Renal cortex interstitium (tissue), 11 donors: ENCODE data around the gene HAX1. TPM values are rescaled to one million over a fixed set of nuclear protein-coding genes. Genes with fewer than 3 reads are reported as not detected.
A peak's percentile ranks its signal among the peaks of the same experiment; 100 is the strongest.
"Not testable (repeated sequence)": the region's sequence is repeated elsewhere in the genome, so short reads cannot be mapped to it uniquely, and the experiment has no call there.

Experiments
- DNase-seq, 11 donors: peaks; one replicate each; pipeline ENCODE4 v3.0.0-alpha.2; 2013; ENCODE audit warnings: low read depth in 9 of 11, low spot score in 4 of 11; ENCODE audit errors: extremely low read depth in 1 of 11
- polyA plus RNA-seq, 3 donors: library from polyadenylated mRNA; unstranded; fragments of 120-200 nt; gene quantifications; one replicate each; pipeline ENCODE4 v1.2.1, GENCODE V29; 2013; ENCODE audit not compliant: insufficient read length in 3 of 3

The HAX1 gene
- polyA plus RNA-seq, 3 donors: 77.6 to 83.4 (median 79.7) TPM

DNA sequence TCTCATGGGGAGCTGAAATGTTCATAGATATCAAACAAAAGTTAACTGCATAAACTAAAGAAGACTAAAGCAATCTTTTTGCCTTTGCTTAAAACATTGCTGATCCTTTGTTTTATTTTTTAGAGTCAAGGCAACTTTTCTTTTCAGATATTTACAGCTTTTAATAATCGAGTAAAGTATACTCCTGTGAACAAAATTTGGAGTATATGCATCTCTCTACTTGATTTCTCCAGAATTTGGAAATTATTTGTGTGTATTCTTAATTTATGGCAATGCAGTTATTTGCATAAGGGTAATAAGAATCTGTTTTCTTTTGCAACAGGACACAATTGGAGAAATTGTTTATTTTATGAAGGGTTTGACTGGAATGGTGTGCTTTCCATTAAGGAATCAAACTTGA is 44.3 kb downstream of the HAX1 start:
- no peak for DNase-seq

DNA sequence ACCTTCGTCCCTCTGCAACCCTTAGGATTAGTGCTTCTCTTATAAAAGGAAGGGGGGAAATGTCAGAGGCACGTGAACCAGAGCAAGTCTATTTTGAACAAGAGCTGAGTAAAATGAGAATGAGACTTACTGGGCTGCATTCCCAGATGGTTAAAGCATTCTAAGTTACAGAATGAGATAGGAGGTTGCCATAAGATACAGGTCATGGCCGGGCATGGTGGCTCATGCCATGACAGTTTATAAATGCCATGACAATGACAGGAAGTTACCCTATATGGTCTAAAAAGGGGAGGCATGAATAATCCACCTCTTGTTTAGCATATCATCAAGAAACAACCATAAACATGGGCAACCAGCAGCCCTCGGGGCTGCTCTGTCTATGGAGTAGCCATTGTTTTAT is 46.0 kb downstream of the HAX1 start:
- DNase-seq: no peak

DNA sequence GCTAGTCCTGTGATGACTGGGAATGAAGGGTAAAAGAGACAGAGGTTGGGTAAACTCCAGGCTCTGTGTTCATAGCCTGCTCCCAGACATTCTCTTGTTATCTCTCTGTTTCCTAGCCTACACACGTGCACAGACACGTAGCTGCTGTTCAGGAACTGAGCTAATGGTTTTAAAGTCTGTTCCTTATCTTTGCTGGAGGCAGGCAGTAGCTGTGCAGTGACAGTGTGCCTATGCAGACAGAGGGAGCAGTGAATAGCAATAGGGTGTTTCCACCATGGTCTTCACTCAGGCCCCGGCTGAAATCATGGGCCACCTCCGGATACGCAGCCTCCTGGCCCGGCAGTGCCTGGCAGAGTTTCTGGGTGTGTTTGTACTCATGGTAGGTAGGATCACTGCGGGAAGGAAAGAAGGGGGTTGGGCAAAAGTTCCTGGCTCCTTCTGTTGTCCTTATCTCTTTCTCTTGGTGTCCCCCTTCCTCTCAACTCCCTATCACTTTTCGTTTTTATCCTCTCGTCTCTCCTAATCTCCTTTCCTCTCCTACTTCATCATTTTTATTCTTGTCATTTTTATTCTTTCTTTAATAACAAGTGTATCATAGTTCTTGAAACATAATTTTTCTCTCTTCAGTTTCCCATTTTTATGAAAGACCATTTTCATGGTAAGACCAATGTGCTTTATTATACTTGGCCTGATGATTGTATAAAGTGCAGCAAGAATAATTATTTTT is 48.6 kb downstream of the HAX1 start, which contains the start of gene AQP10:
TSS of gene AQP10 (plus strand) at position 212 of the 727 bp plus-strand sequence. CDS start at position 275, 63 bp downstream.
- DNase-seq: no peak

DNA sequence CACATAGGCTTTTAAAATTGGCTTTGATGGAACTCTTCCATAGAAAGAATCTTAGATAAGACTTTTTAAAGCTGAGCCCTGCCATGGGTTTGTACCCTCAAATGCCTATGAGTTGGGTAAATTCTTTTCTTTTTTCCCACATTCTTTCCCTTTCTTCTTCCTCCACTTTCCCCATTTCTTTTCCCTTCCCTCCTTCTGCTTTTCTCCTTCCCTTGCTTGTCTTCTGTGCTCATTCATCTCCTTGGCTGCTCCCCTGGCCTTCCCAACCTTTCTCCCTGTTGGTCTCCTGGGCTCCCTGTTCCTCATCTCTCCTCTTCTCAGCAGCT is 49.1 kb downstream of the HAX1 start:
- DNase-seq: not testable (repeated sequence)

DNA sequence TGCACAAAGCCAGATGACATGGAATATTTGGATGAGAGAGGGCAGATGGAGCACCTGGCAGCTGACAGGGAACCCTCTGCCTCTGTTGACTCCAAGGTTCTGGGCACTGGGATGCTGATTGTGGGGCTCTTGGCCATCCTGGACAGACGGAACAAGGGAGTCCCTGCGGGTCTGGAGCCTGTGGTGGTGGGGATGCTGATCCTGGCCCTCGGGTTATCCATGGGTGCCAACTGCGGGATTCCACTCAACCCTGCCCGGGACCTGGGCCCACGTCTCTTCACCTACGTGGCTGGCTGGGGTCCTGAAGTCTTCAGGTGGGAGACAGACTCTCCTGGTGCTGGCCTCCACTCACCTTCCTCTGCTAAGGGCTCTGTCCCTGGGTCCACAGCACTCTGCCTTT is 51.1 kb downstream of the HAX1 start:
- no peak for DNase-seq

DNA sequence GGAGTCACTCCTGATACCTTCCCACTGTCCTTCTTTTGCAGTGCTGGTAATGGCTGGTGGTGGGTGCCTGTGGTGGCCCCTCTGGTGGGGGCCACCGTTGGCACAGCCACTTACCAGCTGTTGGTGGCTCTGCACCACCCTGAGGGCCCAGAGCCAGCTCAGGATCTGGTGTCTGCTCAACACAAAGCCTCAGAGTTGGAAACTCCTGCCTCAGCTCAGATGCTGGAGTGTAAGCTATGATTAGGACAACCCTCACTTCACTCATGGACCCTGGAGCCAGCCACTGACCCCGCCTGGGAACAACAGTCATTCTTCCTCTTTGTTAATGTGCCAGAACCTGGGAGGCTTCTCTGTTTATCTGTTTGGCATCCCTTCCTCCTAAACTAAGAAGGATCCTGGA is 51.8 kb downstream of the HAX1 start:
- no peak for DNase-seq

DNA sequence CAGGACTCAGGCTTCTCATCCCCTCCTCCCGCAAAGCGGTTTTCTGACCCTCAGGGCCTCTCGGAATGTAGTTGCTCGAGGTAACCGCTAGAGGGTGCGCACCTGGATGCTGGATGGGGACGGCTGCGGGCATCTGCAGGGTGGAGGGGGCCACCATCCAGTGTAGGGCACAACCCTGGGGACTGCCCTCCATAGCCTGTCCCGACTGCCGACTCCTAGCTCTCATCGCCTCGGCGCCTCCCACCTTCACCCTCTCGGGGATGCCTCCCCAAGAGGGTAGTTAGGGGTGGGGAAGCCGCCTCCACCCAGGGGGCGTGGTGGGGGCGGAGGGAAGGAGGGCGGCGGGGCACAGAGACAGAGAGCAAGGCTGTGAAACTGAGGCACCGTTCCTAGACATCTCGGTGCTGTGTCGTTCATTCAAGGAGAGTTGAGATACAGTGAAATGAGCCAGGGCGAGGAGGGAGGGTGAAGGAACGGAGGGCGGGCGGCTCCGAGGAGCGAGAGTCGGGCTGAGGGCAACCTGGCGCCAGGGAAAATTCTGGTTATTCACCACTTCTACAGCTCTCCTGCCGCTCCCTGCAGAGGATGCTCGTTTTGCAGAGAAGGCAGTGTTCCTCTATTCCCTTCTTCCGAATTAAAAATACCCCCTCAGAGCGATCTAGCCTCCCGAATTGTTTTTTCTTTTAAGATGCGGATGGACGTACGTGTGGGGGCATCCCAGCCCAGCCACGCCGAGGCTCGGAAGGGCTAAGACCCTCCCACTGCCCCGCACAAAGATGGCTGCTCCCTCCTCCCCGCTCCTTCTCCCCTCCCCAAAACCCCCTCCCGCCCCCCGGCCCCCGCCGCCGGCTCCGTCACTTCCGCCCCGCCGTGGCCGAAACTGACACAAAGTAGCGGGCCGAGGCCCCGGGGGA is 52.5 kb downstream of the HAX1 start, which contains the start of gene ATP8B2:
TSS of gene ATP8B2 (plus strand) at position 857 of the 914 bp plus-strand sequence. CDS start 2,617 bp downstream, outside the sequence.
- DNase-seq: peak; percentile 63 to 85 (median 78)

Other genes with a start within 250 kb of the HAX1 start
- under 1 TPM; 0.04 to 0.18 (median 0.17) TPM for gene NUP210L, start 117.6 kb upstream of the HAX1 start, polyA plus RNA-seq
- 100 to 1,000 TPM; 269 to 295 (median 275) TPM for gene TPM3, start 80.5 kb upstream of the HAX1 start, polyA plus RNA-seq
- not detected for gene CFAP141, start 66.3 kb upstream of the HAX1 start, polyA plus RNA-seq
- gene UBAP2L, start 51.7 kb upstream of the HAX1 start, polyA plus RNA-seq: 100 to 1,000 TPM; 184 to 191 (median 185) TPM
- gene AQP10, start 48.5 kb downstream of the HAX1 start, polyA plus RNA-seq: under 1 TPM; 0.09 to 0.14 (median 0.09) TPM
- 10 to 100 TPM; 25.1 to 28.1 (median 25.7) TPM for gene ATP8B2, start 52.9 kb downstream of the HAX1 start, polyA plus RNA-seq
- 1 to 10 TPM; 6.5 to 8.2 (median 6.8) TPM for gene IL6R, start 132.7 kb downstream of the HAX1 start, polyA plus RNA-seq
- 1 to 10 TPM in 2 of 3 donors, under 1 TPM in 1; 0.93 to 2.2 (median 1.0) TPM for gene TDRD10, start 229.6 kb downstream of the HAX1 start, polyA plus RNA-seq
- 10 to 100 TPM in 2 of 3 donors, 1 to 10 TPM in 1; 9.9 to 12.3 (median 10.4) TPM for gene SHE, start 229.8 kb downstream of the HAX1 start, polyA plus RNA-seq